Vagina (tissue), 2 donors: Measurements from ENCODE around the gene GAREM1. TPM values are rescaled to one million over a fixed set of nuclear protein-coding genes. Genes with fewer than 3 reads are reported as not detected.

Experiments used
- DNase-seq, 2 donors: peaks; one replicate each; pipeline ENCODE4 v3.0.0-alpha.2; 2017; ENCODE audit errors: extremely low spot score in 2 of 2
- H3K27ac ChIP-seq: fragments of 200-600 bp; sonication (generic); one replicate; pipeline ENCODE4 v1.5.1; 2019
- H3K27me3 ChIP-seq: fragments of 200-600 bp; sonication (generic); one replicate; pipeline ENCODE4 v1.5.1; 2019
- H3K36me3 ChIP-seq, 2 donors: fragments of 200-600 bp; sonication (generic); one replicate each; pipeline ENCODE4 v1.5.1; 2017 to 2019
- H3K4me1 ChIP-seq: fragments of 200-600 bp; sonication (generic); one replicate; pipeline ENCODE4 v1.5.1; 2019
- H3K4me3 ChIP-seq, 2 donors: fragments of 200-600 bp; sonication (generic); 1 replicate in 1 of 2; 2 replicates in 1 of 2; pipeline ENCODE4 v1.5.1; 2016 to 2019
- H3K9me3 ChIP-seq: fragments of 200-600 bp; sonication (generic); one replicate; pipeline ENCODE4 v1.5.1; 2019
- POLR2A ChIP-seq, 2 donors: fragments of 450-650 bp; IDR thresholded peaks; one replicate each; pipeline ENCODE4 v1.6.1; 2017; ENCODE audit warnings: antibody characterized with exemption in 2 of 2, mild to moderate bottlenecking in 2 of 2, moderate library complexity in 2 of 2
- POLR2AphosphoS5 ChIP-seq, 2 donors: sonication (generic); formaldehyde crosslinking; IDR thresholded peaks; one replicate each; pipeline ENCODE4 v1.9.0; 2017; ENCODE audit warnings: antibody characterized with exemption in 2 of 2, mild to moderate bottlenecking in 2 of 2, low read depth in 1 of 2; ENCODE audit not compliant: insufficient read depth in 1 of 2
- intact Hi-C: fragments of 100-400 bp; cut with DNase I; formaldehyde crosslinking; loops from one replicate; pipeline ENCODE4 v1.15.1; 2023
- total RNA-seq: library from RNA; depleted of rRNA; stranded (reverse); fragments of >200 nt; gene quantifications from one replicate; pipeline ENCODE4 v1.2.3, GENCODE V29; 2016
- TF ChIP-seq, protein P1 (sequence below), 3 experiments: fragments of 450-650 bp in 2 of 3; fragments of 200-600 bp in 1 of 3; sonication (generic) in 1 of 3; IDR thresholded peaks; one replicate each; pipeline ENCODE4 v1.5.1; 2017 to 2019; ENCODE audit warnings: antibody characterized with exemption in 3 of 3, mild to moderate bottlenecking in 2 of 3, moderate library complexity in 2 of 3

GAREM1 gene
- total RNA-seq, 1 donor from 2014 or later: 15.7 TPM

DNA sequence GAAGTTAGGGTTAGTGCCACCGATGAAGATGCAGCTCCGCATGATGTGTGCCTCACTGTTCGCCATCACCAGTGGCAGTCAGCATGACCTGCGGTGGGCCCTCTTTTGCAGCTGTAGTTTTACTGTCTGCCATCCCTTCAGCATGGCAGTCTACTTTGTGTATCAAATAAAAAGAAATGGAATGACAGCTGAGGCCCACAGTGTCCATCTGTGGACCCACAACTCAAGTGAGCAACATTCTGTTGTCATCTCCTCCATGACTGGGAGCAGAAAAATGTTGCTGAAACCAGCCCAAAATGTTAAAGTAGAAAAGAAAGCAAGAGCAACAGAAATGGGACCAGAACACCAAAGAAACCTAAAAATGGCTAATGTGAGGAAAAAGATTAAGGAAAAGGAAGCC, 152.1 kb downstream of the GAREM1 start:
- Histone ChIP-seq H3K9me3 (no peaks in the 10 kb centered on the region), H3K27me3 (no peaks in the 10 kb centered on the region), H3K27ac (no peak overlapping the region), H3K4me3 (no peak overlapping the region), H3K4me1 (peaks cover 14% of the 10 kb centered on the region), H3K36me3 (no peaks in the 10 kb centered on the region)
- TF ChIP-seq, protein P1, sequence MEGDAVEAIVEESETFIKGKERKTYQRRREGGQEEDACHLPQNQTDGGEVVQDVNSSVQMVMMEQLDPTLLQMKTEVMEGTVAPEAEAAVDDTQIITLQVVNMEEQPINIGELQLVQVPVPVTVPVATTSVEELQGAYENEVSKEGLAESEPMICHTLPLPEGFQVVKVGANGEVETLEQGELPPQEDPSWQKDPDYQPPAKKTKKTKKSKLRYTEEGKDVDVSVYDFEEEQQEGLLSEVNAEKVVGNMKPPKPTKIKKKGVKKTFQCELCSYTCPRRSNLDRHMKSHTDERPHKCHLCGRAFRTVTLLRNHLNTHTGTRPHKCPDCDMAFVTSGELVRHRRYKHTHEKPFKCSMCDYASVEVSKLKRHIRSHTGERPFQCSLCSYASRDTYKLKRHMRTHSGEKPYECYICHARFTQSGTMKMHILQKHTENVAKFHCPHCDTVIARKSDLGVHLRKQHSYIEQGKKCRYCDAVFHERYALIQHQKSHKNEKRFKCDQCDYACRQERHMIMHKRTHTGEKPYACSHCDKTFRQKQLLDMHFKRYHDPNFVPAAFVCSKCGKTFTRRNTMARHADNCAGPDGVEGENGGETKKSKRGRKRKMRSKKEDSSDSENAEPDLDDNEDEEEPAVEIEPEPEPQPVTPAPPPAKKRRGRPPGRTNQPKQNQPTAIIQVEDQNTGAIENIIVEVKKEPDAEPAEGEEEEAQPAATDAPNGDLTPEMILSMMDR (IDR thresholded peaks at IDR 0.05): no peak
- TF ChIP-seq POLR2AphosphoS5 (IDR thresholded peaks at IDR 0.05; ENCODE audit: insufficient read depth in 1 of 2, low read depth in 1 of 2) (no peak), POLR2A (IDR thresholded peaks at IDR 0.05) (no peak)
- DNase-seq: no peak
- intact Hi-C loops: no loop called here

DNA sequence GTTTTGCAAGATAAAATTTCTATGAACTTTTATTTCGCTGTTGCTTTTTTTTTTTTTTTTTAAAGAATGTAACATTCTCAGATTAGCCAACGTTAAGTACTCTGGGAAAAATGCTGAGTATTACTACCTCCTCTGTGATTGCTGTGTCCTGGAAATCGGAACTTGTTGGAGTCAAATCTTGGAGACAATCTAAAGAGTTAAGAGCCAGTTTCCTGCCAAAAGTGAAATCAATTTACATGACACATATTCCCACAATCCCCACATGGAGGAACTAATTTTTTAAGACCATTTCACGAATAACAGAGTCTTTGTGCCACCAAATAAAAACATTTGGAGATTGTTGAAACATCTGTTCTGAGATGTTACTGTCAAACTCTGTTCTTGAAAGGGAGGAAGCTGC, 153.0 kb downstream of the GAREM1 start:
- H3K36me3 ChIP-seq: no peaks in the 10 kb centered on the region
- no peaks in the 10 kb centered on the region for H3K27me3 ChIP-seq
- intact Hi-C loops: no loop called here
- no peak for DNase-seq
- TF ChIP-seq, protein P1 (IDR thresholded peaks at IDR 0.05): no peak
- no peaks in the 10 kb centered on the region for H3K9me3 ChIP-seq
- H3K4me1 ChIP-seq: peaks cover 14% of the 10 kb centered on the region
- no peak overlapping the region for H3K4me3 ChIP-seq
- H3K27ac ChIP-seq: peak overlapping the region; percentile 22

DNA sequence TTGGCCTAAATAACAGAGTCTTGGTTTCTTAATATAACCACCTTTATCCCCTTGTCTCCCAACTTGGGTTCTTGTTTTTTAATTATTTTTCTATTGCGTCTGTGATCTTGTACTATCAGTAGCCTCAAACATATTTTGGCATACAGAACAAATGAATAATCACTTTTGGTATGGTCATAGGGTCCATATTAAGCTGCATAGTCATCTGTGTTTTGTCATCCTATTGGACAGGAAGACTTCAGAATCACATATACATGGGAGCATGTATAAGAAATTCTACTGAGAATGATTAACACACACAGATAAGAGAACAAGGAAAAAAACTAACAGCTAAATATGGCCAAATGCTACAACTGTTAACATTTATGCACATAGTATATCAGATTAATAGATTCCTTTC, 154.8 kb downstream of the GAREM1 start:
- Histone ChIP-seq H3K4me1 (peaks cover 14% of the 10 kb centered on the region), H3K36me3 (no peaks in the 10 kb centered on the region), H3K4me3 (no peak overlapping the region), H3K9me3 (no peaks in the 10 kb centered on the region), H3K27ac (no peak overlapping the region), H3K27me3 (no peaks in the 10 kb centered on the region)
- no peak for DNase-seq
- TF ChIP-seq POLR2A (IDR thresholded peaks at IDR 0.05) (no peak), POLR2AphosphoS5 (IDR thresholded peaks at IDR 0.05; ENCODE audit: insufficient read depth in 1 of 2, low read depth in 1 of 2) (no peak)
- TF ChIP-seq, protein P1 (IDR thresholded peaks at IDR 0.05): no peak
- intact Hi-C loops: no loop called here

GRCh38 chr18:32310774-32311173, 159.9 kb downstream of the GAREM1 start:
- no peak for DNase-seq
- no peak for TF ChIP-seq POLR2A (IDR thresholded peaks at IDR 0.05)
- TF ChIP-seq POLR2AphosphoS5 (IDR thresholded peaks at IDR 0.05; ENCODE audit: insufficient read depth in 1 of 2, low read depth in 1 of 2): no peak
- TF ChIP-seq, protein P1 (IDR thresholded peaks at IDR 0.05): no peak
- H3K9me3 ChIP-seq: no peaks in the 10 kb centered on the region
- H3K36me3 ChIP-seq: no peaks in the 10 kb centered on the region
- H3K4me3 ChIP-seq: no peak overlapping the region
- H3K4me1 ChIP-seq: peaks cover 12% of the 10 kb centered on the region
- H3K27ac ChIP-seq: no peak overlapping the region
- intact Hi-C loops: no loop called here
- H3K27me3 ChIP-seq: no peaks in the 10 kb centered on the region

DNA sequence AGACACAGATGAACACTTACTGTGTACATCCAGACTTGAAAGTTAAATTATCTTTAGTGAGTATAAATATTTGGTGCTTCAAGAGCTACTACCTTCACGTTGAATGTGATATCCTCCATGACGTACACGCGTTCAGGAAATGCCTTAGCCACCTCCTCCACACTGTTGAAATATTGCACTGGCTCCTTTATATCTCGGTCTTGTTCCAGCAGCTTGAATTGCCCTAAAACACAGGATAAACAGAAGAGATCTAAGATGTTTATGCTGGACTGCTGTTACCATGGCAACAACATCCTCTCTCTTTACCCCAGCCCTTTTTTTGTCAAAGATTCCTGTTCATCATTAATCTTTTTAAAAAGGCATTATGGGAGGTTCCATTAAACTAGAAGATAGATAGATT, 160.6 kb downstream of the GAREM1 start:
- DNase-seq: no peak
- no peak overlapping the region for H3K27ac ChIP-seq
- H3K27me3 ChIP-seq: no peaks in the 10 kb centered on the region
- intact Hi-C loops: no loop called here
- peaks cover 12% of the 10 kb centered on the region for H3K4me1 ChIP-seq
- no peak overlapping the region for H3K4me3 ChIP-seq
- H3K9me3 ChIP-seq: no peaks in the 10 kb centered on the region
- no peaks in the 10 kb centered on the region for H3K36me3 ChIP-seq
- TF ChIP-seq POLR2AphosphoS5 (IDR thresholded peaks at IDR 0.05; ENCODE audit: insufficient read depth in 1 of 2, low read depth in 1 of 2) (no peak), POLR2A (IDR thresholded peaks at IDR 0.05) (no peak)
- TF ChIP-seq, protein P1 (IDR thresholded peaks at IDR 0.05): no peak
